Stomach (tissue), 8 donors: ENCODE results near the gene DYNC2I2. TPM values are rescaled to one million over a fixed set of nuclear protein-coding genes. Genes with fewer than 3 reads are reported as not detected.

Source experiments
- polyA plus RNA-seq, 3 donors: library from polyadenylated mRNA; stranded (reverse); fragments of 200-250 nt; gene quantifications; one replicate each; pipeline ENCODE4 v1.2.3, GENCODE V29; 2013
- total RNA-seq, 5 donors: library from RNA; depleted of rRNA; stranded (reverse); fragments of >200 nt; gene quantifications; one replicate each; pipeline versions ENCODE4 v1.1.0 to v1.2.3, GENCODE V29; 2014 to 2016
- donor health status: healthy with polysubstance abuse.
- donor health status: Bipolar disorder and iron deficiency.
- donor health status: healthy.

DYNC2I2 gene
- total and polyA plus RNA-seq, 8 donors, result 2.9 to 125 (median 53.3) TPM

Other genes with a start within 250 kb of the DYNC2I2 start
- gene CERCAM, start 236.0 kb downstream of the DYNC2I2 start, total RNA-seq, result 10 to 100 TPM in 4 of 5 donors, 1 to 10 TPM in 1; 5.5 to 22.8 (median 13.9) TPM
- 10 to 100 TPM in 2 of 3 donors, 1 to 10 TPM in 1; 6.3 to 12.1 (median 10.6) TPM for gene CERCAM, start 236.0 kb downstream of the DYNC2I2 start, polyA plus RNA-seq
- 10 to 100 TPM in 4 of 5 donors, 1 to 10 TPM in 1; 9.4 to 42.4 (median 19.4) TPM for gene ODF2, start 200.8 kb downstream of the DYNC2I2 start, total RNA-seq
- 10 to 100 TPM in 1 of 3 donors, 1 to 10 TPM in 2; 7.2 to 12.7 (median 9.3) TPM for gene ODF2, start 200.8 kb downstream of the DYNC2I2 start, polyA plus RNA-seq
- gene GLE1, start 152.1 kb downstream of the DYNC2I2 start, total RNA-seq, result 10 to 100 TPM; 12.7 to 33.5 (median 23.9) TPM
- gene GLE1, start 152.1 kb downstream of the DYNC2I2 start, polyA plus RNA-seq, result 10 to 100 TPM; 10.3 to 14.7 (median 10.8) TPM
- 100 to 1,000 TPM; 272 to 726 (median 399) TPM for gene SPTAN1, start 104.3 kb downstream of the DYNC2I2 start, total RNA-seq
- 100 to 1,000 TPM in 1 of 3 donors, 10 to 100 TPM in 2; 41.4 to 104 (median 49.0) TPM for gene SPTAN1, start 104.3 kb downstream of the DYNC2I2 start, polyA plus RNA-seq
- 100 to 1,000 TPM in 3 of 5 donors, 10 to 100 TPM in 2; 49.0 to 489 (median 123) TPM for gene SET, start 32.4 kb upstream of the DYNC2I2 start, total RNA-seq
- 100 to 1,000 TPM; 109 to 150 (median 111) TPM for gene SET, start 32.4 kb upstream of the DYNC2I2 start, polyA plus RNA-seq
- 10 to 100 TPM in 3 of 5 donors, 1 to 10 TPM in 2; 5.0 to 23.2 (median 13.3) TPM for gene PKN3, start 45.7 kb upstream of the DYNC2I2 start, total RNA-seq
- 1 to 10 TPM; 5.3 to 8.0 (median 7.7) TPM for gene PKN3, start 45.7 kb upstream of the DYNC2I2 start, polyA plus RNA-seq
- gene ZDHHC12, start 67.3 kb upstream of the DYNC2I2 start, total RNA-seq, result 100 to 1,000 TPM in 1 of 5 donors, 10 to 100 TPM in 2, 1 to 10 TPM in 2; 3.5 to 116 (median 20.0) TPM
- 10 to 100 TPM; 57.1 to 90.5 (median 60.5) TPM for gene ZDHHC12, start 67.3 kb upstream of the DYNC2I2 start, polyA plus RNA-seq
- 100 to 1,000 TPM in 1 of 5 donors, 10 to 100 TPM in 4; 25.5 to 214 (median 68.3) TPM for gene ZER1, start 115.1 kb upstream of the DYNC2I2 start, total RNA-seq
- 10 to 100 TPM; 16.3 to 19.2 (median 18.8) TPM for gene ZER1, start 115.1 kb upstream of the DYNC2I2 start, polyA plus RNA-seq
- 10 to 100 TPM in 3 of 5 donors, 1 to 10 TPM in 2; 5.8 to 50.6 (median 11.4) TPM for gene TBC1D13, start 130.4 kb upstream of the DYNC2I2 start, total RNA-seq
- 10 to 100 TPM; 11.3 to 13.9 (median 11.6) TPM for gene TBC1D13, start 130.4 kb upstream of the DYNC2I2 start, polyA plus RNA-seq
- gene ENDOG, start 161.7 kb upstream of the DYNC2I2 start, total RNA-seq, result 100 to 1,000 TPM in 1 of 5 donors, 10 to 100 TPM in 2, 1 to 10 TPM in 2; 5.0 to 186 (median 38.5) TPM
- gene ENDOG, start 161.7 kb upstream of the DYNC2I2 start, polyA plus RNA-seq, result 10 to 100 TPM; 22.9 to 32.5 (median 30.4) TPM
- 100 to 1,000 TPM in 1 of 5 donors, 10 to 100 TPM in 4; 11.1 to 104 (median 14.2) TPM for gene SPOUT1, start 172.9 kb upstream of the DYNC2I2 start, total RNA-seq
- gene SPOUT1, start 172.9 kb upstream of the DYNC2I2 start, polyA plus RNA-seq, result 10 to 100 TPM; 13.4 to 31.3 (median 29.4) TPM
- 10 to 100 TPM in 2 of 5 donors, 1 to 10 TPM in 2, under 1 TPM in 1; 0.58 to 25.7 (median 6.1) TPM for gene KYAT1, start 225.1 kb upstream of the DYNC2I2 start, total RNA-seq
- 1 to 10 TPM; 4.8 to 7.5 (median 5.3) TPM for gene KYAT1, start 225.1 kb upstream of the DYNC2I2 start, polyA plus RNA-seq
- 10 to 100 TPM; 14.7 to 63.7 (median 25.1) TPM for gene LRRC8A, start 225.3 kb upstream of the DYNC2I2 start, total RNA-seq
- gene LRRC8A, start 225.3 kb upstream of the DYNC2I2 start, polyA plus RNA-seq, result 10 to 100 TPM; 11.2 to 22.7 (median 13.6) TPM